Measurements from ENCODE around the gene STARD13. TPM values are rescaled to one million over a fixed set of nuclear protein-coding genes. Genes with fewer than 3 reads are reported as not detected.

Gene STARD13
- total RNA-seq, 6 experiments from 2014 or later: 27.9 to 38.3 (median 34.5) TPM

DNA sequence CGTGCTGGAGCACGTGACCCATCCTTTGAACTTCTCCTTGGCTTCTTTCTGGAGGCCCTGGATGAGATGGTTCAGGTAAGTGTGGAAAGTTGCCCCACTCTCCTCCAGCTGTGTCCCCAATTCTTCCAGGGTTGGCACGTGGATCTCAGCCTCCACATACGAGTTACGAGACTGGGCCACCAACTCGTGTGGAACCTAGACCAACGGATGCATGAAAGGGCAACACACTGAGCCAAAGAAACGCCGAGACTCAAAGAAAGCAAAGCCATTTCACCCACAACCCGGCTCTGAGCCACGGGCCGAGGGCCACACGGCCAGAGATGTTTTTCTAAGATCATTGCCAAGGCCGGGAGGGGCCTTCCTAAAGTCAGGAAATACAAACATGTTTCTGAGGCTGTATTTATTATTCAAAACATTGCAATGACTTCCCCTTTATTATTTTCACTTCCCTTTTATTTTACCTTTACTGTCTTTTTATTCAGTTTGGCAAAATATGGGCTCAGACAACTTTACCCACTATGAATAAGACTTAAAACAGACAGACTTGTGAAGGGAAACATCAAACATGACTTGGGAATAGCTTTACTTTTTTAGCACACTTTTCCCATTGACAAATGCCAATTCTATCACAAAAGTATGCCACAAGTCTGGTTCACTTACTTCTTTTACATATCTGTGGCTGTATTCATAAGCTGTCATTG, 174.7 kb downstream of the STARD13 start:
- no peak for DNase-seq
- TF ChIP-seq, protein P1, sequence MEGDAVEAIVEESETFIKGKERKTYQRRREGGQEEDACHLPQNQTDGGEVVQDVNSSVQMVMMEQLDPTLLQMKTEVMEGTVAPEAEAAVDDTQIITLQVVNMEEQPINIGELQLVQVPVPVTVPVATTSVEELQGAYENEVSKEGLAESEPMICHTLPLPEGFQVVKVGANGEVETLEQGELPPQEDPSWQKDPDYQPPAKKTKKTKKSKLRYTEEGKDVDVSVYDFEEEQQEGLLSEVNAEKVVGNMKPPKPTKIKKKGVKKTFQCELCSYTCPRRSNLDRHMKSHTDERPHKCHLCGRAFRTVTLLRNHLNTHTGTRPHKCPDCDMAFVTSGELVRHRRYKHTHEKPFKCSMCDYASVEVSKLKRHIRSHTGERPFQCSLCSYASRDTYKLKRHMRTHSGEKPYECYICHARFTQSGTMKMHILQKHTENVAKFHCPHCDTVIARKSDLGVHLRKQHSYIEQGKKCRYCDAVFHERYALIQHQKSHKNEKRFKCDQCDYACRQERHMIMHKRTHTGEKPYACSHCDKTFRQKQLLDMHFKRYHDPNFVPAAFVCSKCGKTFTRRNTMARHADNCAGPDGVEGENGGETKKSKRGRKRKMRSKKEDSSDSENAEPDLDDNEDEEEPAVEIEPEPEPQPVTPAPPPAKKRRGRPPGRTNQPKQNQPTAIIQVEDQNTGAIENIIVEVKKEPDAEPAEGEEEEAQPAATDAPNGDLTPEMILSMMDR (IDR thresholded peaks at IDR 0.05): no peak
- H3K27ac Mint-ChIP-seq: peak overlapping the region; percentile 67
- peaks cover 85% of the 10 kb centered on the region for H3K4me1 Mint-ChIP-seq (ENCODE audit: low read depth)
- H3K9me3 Mint-ChIP-seq: no peaks in the 10 kb centered on the region
- H3K4me3 Mint-ChIP-seq: no peak overlapping the region
- peaks cover 87% of the 10 kb centered on the region for H3K36me3 Mint-ChIP-seq (ENCODE audit: low read depth)
- H3K27me3 Mint-ChIP-seq (ENCODE audit: insufficient read depth): peaks cover 12% of the 10 kb centered on the region

- peaks cover 12% of the 10 kb centered on the region for H3K27me3 Mint-ChIP-seq (ENCODE audit: insufficient read depth)
- peaks cover 80% of the 10 kb centered on the region for H3K4me1 Mint-ChIP-seq (ENCODE audit: low read depth)
- no peak overlapping the region for H3K4me3 Mint-ChIP-seq
- TF ChIP-seq, protein P1 (IDR thresholded peaks at IDR 0.05): no peak
- peak overlapping the region; percentile 67 for H3K27ac Mint-ChIP-seq
- peaks cover 87% of the 10 kb centered on the region for H3K36me3 Mint-ChIP-seq (ENCODE audit: low read depth)
- no peaks in the 10 kb centered on the region for H3K9me3 Mint-ChIP-seq
- no peak for DNase-seq
Observed at GRCh38 chr13:33110386-33110712, 175.2 kb downstream of the STARD13 start.

DNA sequence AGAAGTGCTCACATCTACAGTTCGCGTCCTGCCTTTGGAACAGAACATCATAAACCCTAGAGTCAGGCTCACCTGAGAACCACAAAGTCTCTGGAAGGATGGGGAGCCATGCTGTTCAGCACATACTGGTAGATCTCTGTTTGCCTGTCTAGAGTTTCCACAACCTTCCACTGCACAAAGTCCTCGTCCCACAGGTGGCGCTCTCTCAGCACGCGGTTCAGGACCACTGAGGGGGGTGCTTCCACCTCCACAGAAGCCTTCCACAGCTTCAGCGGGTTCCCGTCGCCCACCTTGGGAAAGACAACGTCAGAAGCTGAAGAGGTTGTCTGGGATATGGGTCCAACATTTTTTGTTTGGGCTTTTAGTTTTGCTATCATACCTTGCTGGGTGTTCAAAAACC, 175.8 kb downstream of the STARD13 start:
- no peak for DNase-seq
- peak overlapping the region; percentile 85 for H3K27ac Mint-ChIP-seq
- TF ChIP-seq, protein P1 (IDR thresholded peaks at IDR 0.05): peak; percentile 72

DNA sequence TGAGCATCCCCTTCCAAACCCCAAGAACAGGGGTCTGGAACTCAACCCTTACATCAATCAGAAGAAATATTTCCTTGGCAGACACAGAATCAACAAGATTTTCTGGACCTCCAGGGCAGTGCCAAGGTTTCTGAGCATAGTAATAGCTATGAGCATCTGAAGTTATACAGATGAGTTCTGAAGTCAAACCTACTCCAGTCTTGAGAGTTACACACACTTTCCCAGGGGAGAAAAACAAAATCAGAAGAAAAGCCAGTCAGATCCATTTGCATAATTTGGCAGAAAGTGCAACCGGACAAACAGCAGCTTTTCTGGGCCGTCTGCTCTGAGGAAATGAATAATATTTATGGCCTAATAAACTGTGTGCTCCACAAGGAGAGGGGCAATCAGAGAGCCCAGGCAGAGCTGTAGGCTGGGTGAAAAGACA, 176.3 kb downstream of the STARD13 start:
- Mint-ChIP-seq H3K36me3 (ENCODE audit: low read depth) (peaks cover 86% of the 10 kb centered on the region), H3K9me3 (no peaks in the 10 kb centered on the region), H3K4me3 (peak overlapping the region; percentile 39), H3K27me3 (ENCODE audit: insufficient read depth) (peaks cover 12% of the 10 kb centered on the region), H3K27ac (peak overlapping the region; percentile 85), H3K4me1 (ENCODE audit: low read depth) (peaks cover 73% of the 10 kb centered on the region)
- no peak for DNase-seq
- TF ChIP-seq, protein P1 (IDR thresholded peaks at IDR 0.05): no peak

More for the DNA sequence above, 175.8 kb downstream of the STARD13 start:
- H3K27me3 Mint-ChIP-seq (ENCODE audit: insufficient read depth): peaks cover 12% of the 10 kb centered on the region
- no peaks in the 10 kb centered on the region for H3K9me3 Mint-ChIP-seq
- peaks cover 86% of the 10 kb centered on the region for H3K36me3 Mint-ChIP-seq (ENCODE audit: low read depth)
- H3K4me1 Mint-ChIP-seq (ENCODE audit: low read depth): peaks cover 74% of the 10 kb centered on the region
- peak overlapping the region; percentile 39 for H3K4me3 Mint-ChIP-seq

DNA sequence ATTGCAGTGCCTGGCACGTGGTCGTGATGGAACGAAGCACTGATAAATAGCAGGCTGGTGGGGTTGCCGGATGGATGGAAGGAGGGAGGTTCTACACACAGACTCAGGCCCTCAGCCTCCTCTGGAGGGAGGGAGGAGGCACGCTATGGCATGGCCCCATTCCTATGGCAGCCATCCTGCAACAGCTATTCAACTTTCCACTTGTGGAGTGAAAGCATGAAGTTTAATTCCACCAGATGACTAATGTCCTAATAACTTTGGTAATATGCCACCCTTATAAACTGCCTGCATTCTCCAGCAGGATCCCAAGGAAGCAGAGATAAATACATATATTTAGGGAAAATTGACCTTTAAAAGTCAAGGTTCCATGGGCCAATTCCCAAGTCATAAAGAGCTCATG, 176.9 kb downstream of the STARD13 start:
- DNase-seq: peak; percentile 70
- Mint-ChIP-seq H3K27ac (peak overlapping the region; percentile 85), H3K27me3 (ENCODE audit: insufficient read depth) (peaks cover 12% of the 10 kb centered on the region), H3K4me3 (peak overlapping the region; percentile 60), H3K36me3 (ENCODE audit: low read depth) (peaks cover 87% of the 10 kb centered on the region), H3K4me1 (ENCODE audit: low read depth) (peaks cover 73% of the 10 kb centered on the region), H3K9me3 (no peaks in the 10 kb centered on the region)
- TF ChIP-seq, protein P1 (IDR thresholded peaks at IDR 0.05): no peak
